K562 (cell line): ENCODE measurements around the gene COA3. TPM values are rescaled to one million over a fixed set of nuclear protein-coding genes. Genes with fewer than 3 reads are reported as not detected.

Source experiments
- ARID1B ChIP-seq: fragments of 450-650 bp; IDR thresholded peaks from 2 replicates; pipeline ENCODE4 v1.6.1; 2016; ENCODE audit warnings: antibody characterized with exemption, mild to moderate bottlenecking, inconsistent platforms
- EP400 ChIP-seq: fragments of 450-650 bp; IDR thresholded peaks from 2 replicates; pipeline ENCODE4 v1.6.1; 2017; ENCODE audit warnings: antibody characterized with exemption, mild to moderate bottlenecking, moderate library complexity
- FOXA3 ChIP-seq, 2 experiments: fragments of 450-650 bp in 1 of 2; sonication (generic) in 1 of 2; formaldehyde crosslinking; IDR thresholded peaks in 1 of 2; conservative IDR thresholded peaks in 1 of 2; 2 replicates each; pipeline versions ENCODE4 v1.4.0 to v1.8.0; 2020 to 2022; ENCODE audit warnings: mild to moderate bottlenecking in 2 of 2, missing genetic modification reagents in 1 of 2
- FOXJ2 ChIP-seq: fragments of 200-800 bp; sonication (Bioruptor generic); IDR thresholded peaks from 2 replicates; pipeline ENCODE4 v1.6.1; 2016; ENCODE audit warnings: missing genetic modification characterization, missing compliant biosample characterization
- FOXJ3 ChIP-seq: sonication (generic); formaldehyde crosslinking; IDR thresholded peaks from 2 replicates; pipeline ENCODE4 v1.4.0; 2020; ENCODE audit warnings: mild to moderate bottlenecking, missing genetic modification reagents
- GATA2 ChIP-seq: sonication (generic); formaldehyde crosslinking; IDR thresholded peaks from 2 replicates; pipeline ENCODE4 v1.4.0; 2020; ENCODE audit warnings: mild to moderate bottlenecking, missing genetic modification reagents
- HDAC1 ChIP-seq, 2 experiments: fragments of 450-650 bp; IDR thresholded peaks; 2 replicates each; pipeline ENCODE4 v1.6.1; 2016 to 2017; ENCODE audit warnings: inconsistent platforms in 1 of 2, mild to moderate bottlenecking in 1 of 2, moderate library complexity in 1 of 2
- HOXB6 ChIP-seq: fragments of 250-450 bp; sonication (Bioruptor Pico); IDR thresholded peaks from 2 replicates; pipeline ENCODE4 v1.5.1; 2022; ENCODE audit warnings: mild to moderate bottlenecking, borderline replicate concordance
- RBM25 ChIP-seq: fragments of 200-400 bp; formaldehyde crosslinking; IDR thresholded peaks from 2 replicates; pipeline ENCODE4 v1.6.1; 2018; ENCODE audit warnings: low read length, low read depth, moderate library complexity; ENCODE audit not compliant: severe bottlenecking
- SMAD2 ChIP-seq: fragments of 150-350 bp; IDR thresholded peaks from 2 replicates; pipeline ENCODE4 v1.6.1; 2014; ENCODE audit warnings: low read depth, mild to moderate bottlenecking, low read length
- SP2 ChIP-seq: IDR thresholded peaks from 2 replicates; pipeline ENCODE4 v1.6.1; 2011; ENCODE audit warnings: mild to moderate bottlenecking, low read depth, low read length, moderate library complexity; ENCODE audit not compliant: poor library complexity, severe bottlenecking; ENCODE audit errors: extremely low read depth
- TFE3 ChIP-seq: fragments of 450-650 bp; formaldehyde crosslinking; IDR thresholded peaks from 2 replicates; pipeline ENCODE4 v1.4.0; 2020; ENCODE audit warnings: mild to moderate bottlenecking, mixed read lengths
- THAP12 ChIP-seq: fragments of 250-450 bp; sonication (Bioruptor Pico); IDR thresholded peaks from 2 replicates; pipeline ENCODE4 v1.9.0; 2021; ENCODE audit warnings: mild to moderate bottlenecking, inconsistent platforms
- THRB ChIP-seq: fragments of 450-650 bp; formaldehyde crosslinking; conservative IDR thresholded peaks from 2 replicates; pipeline ENCODE4 v1.4.0; 2022; ENCODE audit warnings: mild to moderate bottlenecking, missing genetic modification characterization
- ZC3H4 ChIP-seq: sonication (generic); formaldehyde crosslinking; IDR thresholded peaks from 2 replicates; pipeline ENCODE4 v1.9.0; 2021; ENCODE audit warnings: missing genetic modification reagents, borderline replicate concordance
- ZNF133 ChIP-seq: fragments of 250-450 bp; sonication (Bioruptor Pico); IDR thresholded peaks from 2 replicates; pipeline ENCODE4 v1.4.0; 2020; ENCODE audit warnings: mild to moderate bottlenecking
- ZNF324 ChIP-seq: fragments of 250-450 bp; sonication (Bioruptor Pico); IDR thresholded peaks from 2 replicates; pipeline ENCODE4 v1.4.0; 2020; ENCODE audit warnings: mild to moderate bottlenecking
- ZNF584 ChIP-seq: fragments of 200-800 bp; sonication (Bioruptor generic); IDR thresholded peaks from 2 replicates; pipeline ENCODE4 v1.6.1; 2016; ENCODE audit warnings: low read depth, mild to moderate bottlenecking, missing genetic modification characterization, missing compliant biosample characterization
- polyA plus RNA-seq, 8 experiments: library from polyadenylated mRNA; depleted of rRNA in 4 of 8; stranded (reverse) in 5 of 8; unstranded in 3 of 8; fragments of >200 nt; fragmentation: Nextera tagmentation in 2 of 8; fragmentation: Illumina TruSeq in 1 of 8; extraction: Ambion mirVana in 2 of 8; extraction: Trizol in 1 of 8; gene quantifications; 2 replicates each; pipeline versions ENCODE4 v1.2.1 to v1.2.3, GENCODE V29; 2011 to 2014; ENCODE audit warnings: inconsistent platforms in 1 of 8, missing spikeins in 1 of 8
- total RNA-seq, 7 experiments: library from RNA; depleted of rRNA in 6 of 7; stranded (reverse); fragments of >200 nt in 6 of 7; fragmentation: Illumina TruSeq in 2 of 7; extraction: Trizol in 2 of 7; gene quantifications; 2 replicates each; pipeline versions ENCODE4 v1.2.1 to v1.2.3, GENCODE V29; 2011 to 2021; ENCODE audit warnings: low replicate concordance in 1 of 7
- TF ChIP-seq, protein P1 (sequence below): fragments of 250-450 bp; sonication (Bioruptor Pico); IDR thresholded peaks from 2 replicates; pipeline ENCODE4 v1.8.0; 2021; ENCODE audit warnings: mild to moderate bottlenecking, moderate library complexity

The COA3 gene
- total and polyA plus RNA-seq, 9 of the 15 experiments (the other 6 are each of a cell fraction or from before 2014, with no cell fraction given): 49.6 to 153 (median 61.4) TPM

DNA sequence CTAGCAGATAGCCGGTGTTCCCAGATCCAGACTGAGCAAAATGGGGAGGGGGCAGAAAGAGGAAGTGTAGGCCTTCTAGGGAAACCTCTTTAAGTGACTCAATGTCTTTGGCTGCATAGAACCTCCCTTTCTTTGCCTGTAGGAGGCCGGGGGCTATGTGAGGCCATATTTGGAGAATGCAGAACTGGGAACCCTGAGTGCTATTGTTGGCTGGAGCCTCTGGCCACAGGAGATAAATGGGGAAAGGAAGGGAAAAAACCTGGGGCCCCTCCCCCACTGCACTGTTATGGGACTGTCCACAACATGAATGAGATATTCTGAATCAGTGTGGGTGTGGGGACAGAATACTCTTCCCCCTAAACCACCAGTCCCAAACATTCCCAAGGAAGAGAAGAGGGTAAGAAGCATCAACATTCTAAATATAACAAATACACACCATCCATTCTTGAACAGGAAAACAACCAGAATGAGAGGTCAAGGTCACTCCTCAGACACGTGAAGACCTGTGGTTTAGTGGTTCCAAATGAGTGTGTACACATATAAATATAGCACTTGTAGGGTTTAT, 22.9 kb downstream of the COA3 start (continued):
- no peak for TF ChIP-seq SP2
- no peak for TF ChIP-seq THRB (CRISPR knock-in tag)
- no peak for TF ChIP-seq SMAD2
- TF ChIP-seq RBM25: no peak
- no peak for TF ChIP-seq THAP12
- peak; percentile 81 for TF ChIP-seq ARID1B
- TF ChIP-seq TFE3 (CRISPR knock-in tag): no peak
- TF ChIP-seq HDAC1 (IDR thresholded peaks at IDR 0.05): 0 out of 4 replicates have a peak, but pooled peaks of 1 of the 2 experiments have one; percentile 47
- TF ChIP-seq HOXB6 (CRISPR knock-in tag): no peak
- TF ChIP-seq FOXJ3: no peak
- no peak for TF ChIP-seq FOXJ2 (tag)
- TF ChIP-seq ZNF584 (CRISPR knock-in tag): no peak
- TF ChIP-seq EP400: peak; percentile 53
- TF ChIP-seq ZNF133 (CRISPR knock-in tag): no peak
- TF ChIP-seq, protein P1, sequence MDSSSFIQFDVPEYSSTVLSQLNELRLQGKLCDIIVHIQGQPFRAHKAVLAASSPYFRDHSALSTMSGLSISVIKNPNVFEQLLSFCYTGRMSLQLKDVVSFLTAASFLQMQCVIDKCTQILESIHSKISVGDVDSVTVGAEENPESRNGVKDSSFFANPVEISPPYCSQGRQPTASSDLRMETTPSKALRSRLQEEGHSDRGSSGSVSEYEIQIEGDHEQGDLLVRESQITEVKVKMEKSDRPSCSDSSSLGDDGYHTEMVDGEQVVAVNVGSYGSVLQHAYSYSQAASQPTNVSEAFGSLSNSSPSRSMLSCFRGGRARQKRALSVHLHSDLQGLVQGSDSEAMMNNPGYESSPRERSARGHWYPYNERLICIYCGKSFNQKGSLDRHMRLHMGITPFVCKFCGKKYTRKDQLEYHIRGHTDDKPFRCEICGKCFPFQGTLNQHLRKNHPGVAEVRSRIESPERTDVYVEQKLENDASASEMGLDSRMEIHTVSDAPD (CRISPR knock-in tag): no peak
- TF ChIP-seq GATA2 (CRISPR knock-in tag): no peak
- no peak for TF ChIP-seq FOXA3 (CRISPR knock-in tag; conservative IDR thresholded peaks at IDR 0.05 in 1 of 2, IDR thresholded peaks at IDR 0.05 in 1 of 2)
- no peak for TF ChIP-seq ZC3H4 (CRISPR knock-in tag)
- TF ChIP-seq ZNF324 (CRISPR knock-in tag): no peak
- TF ChIP-seq, all 486 proteins: peak for 79
